Epithelial cell of esophagus (primary cell): ENCODE data around the gene PXDN.

Experiments used
- DNase-seq: peaks from one replicate; pipeline ENCODE4 v3.0.0; 2010; ENCODE audit warnings: low read depth
- H3K4me3 ChIP-seq: 2 replicates; pipeline ENCODE4 v1.5.1; 2011; ENCODE audit warnings: mild to moderate bottlenecking, low read length, control low read depth
- CTCF ChIP-seq: IDR thresholded peaks from 2 replicates; pipeline ENCODE4 v1.5.1; 2011; ENCODE audit warnings: low read depth, mild to moderate bottlenecking, low read length, control low read depth, inconsistent platforms; ENCODE audit not compliant: insufficient read depth; ENCODE audit errors: missing control alignments

The PXDN gene

GRCh38 chr2:1658394-1659151, 85.7 kb downstream of the PXDN start:
- no peak for TF ChIP-seq CTCF
- H3K4me3 ChIP-seq, result no peak overlapping the region
- no peak for DNase-seq

- no peak for TF ChIP-seq CTCF
- H3K4me3 ChIP-seq, result no peak overlapping the region
- peak; percentile 44 for DNase-seq
Measured at GRCh38 chr2:1656961-1657841, 87.1 kb downstream of the PXDN start.

GRCh38 chr2:1656326-1656960, 87.9 kb downstream of the PXDN start:
- no peak for DNase-seq
- peak; percentile 11 for TF ChIP-seq CTCF
- no peak overlapping the region for H3K4me3 ChIP-seq

GRCh38 chr2:1655461-1655860, 88.9 kb downstream of the PXDN start:
- DNase-seq, result no peak
- no peak for TF ChIP-seq CTCF

GRCh38 chr2:1654696-1655374, 89.5 kb downstream of the PXDN start:
- DNase-seq, result no peak
- no peak overlapping the region for H3K4me3 ChIP-seq
- no peak for TF ChIP-seq CTCF

More at GRCh38 chr2:1655461-1655860, 88.9 kb downstream of the PXDN start:
- H3K4me3 ChIP-seq, result no peak overlapping the region

- no peak for DNase-seq
- TF ChIP-seq CTCF, result no peak
- H3K4me3 ChIP-seq, result no peak overlapping the region
Measured at GRCh38 chr2:1653956-1654695, 90.2 kb downstream of the PXDN start.
